T-helper 9 cell (primary cell): Measurements from ENCODE around the gene HMCN1.
"Not testable (repeated sequence)": the region's sequence is repeated elsewhere in the genome, so short reads cannot be mapped to it uniquely, and the experiment has no call there.

Experiments
- DNase-seq: peaks from one replicate; pipeline ENCODE4 v3.0.0-alpha.2; 2020

HMCN1 gene

GRCh38 chr1:186102107-186102506 lies 367.9 kb downstream of the HMCN1 start:
- DNase-seq: no peak

- no peak for DNase-seq
Observed at GRCh38 chr1:186102547-186103148, 368.5 kb downstream of the HMCN1 start.

GRCh38 chr1:186104459-186104858 lies 370.3 kb downstream of the HMCN1 start:
- DNase-seq: no peak

- no peak for DNase-seq
Observed at GRCh38 chr1:186112280-186112679, 378.1 kb downstream of the HMCN1 start.

GRCh38 chr1:186113461-186113860 lies 379.3 kb downstream of the HMCN1 start:
- DNase-seq: no peak

- no peak for DNase-seq
Observed at GRCh38 chr1:186118724-186119123, 384.5 kb downstream of the HMCN1 start.

- DNase-seq: no peak
Observed at GRCh38 chr1:186122837-186123236, 388.6 kb downstream of the HMCN1 start.

- DNase-seq: no peak
Observed at GRCh38 chr1:186125035-186125434, 390.8 kb downstream of the HMCN1 start.

- no peak for DNase-seq
Observed at GRCh38 chr1:186125511-186125910, 391.3 kb downstream of the HMCN1 start.

GRCh38 chr1:186129758-186130157 lies 395.6 kb downstream of the HMCN1 start:
- no peak for DNase-seq

- no peak for DNase-seq
Observed at GRCh38 chr1:186139115-186139514, 404.9 kb downstream of the HMCN1 start.

- DNase-seq: no peak
Observed at GRCh38 chr1:186139701-186140100, 405.5 kb downstream of the HMCN1 start.

GRCh38 chr1:186142159-186142558 lies 408.0 kb downstream of the HMCN1 start:
- no peak for DNase-seq

GRCh38 chr1:186142916-186143315 lies 408.7 kb downstream of the HMCN1 start:
- no peak for DNase-seq

- DNase-seq: no peak
Observed at GRCh38 chr1:186143481-186143880, 409.3 kb downstream of the HMCN1 start.

- no peak for DNase-seq
Observed at GRCh38 chr1:186144505-186144904, 410.3 kb downstream of the HMCN1 start.

- DNase-seq: no peak
Observed at GRCh38 chr1:186146974-186147373, 412.8 kb downstream of the HMCN1 start.

GRCh38 chr1:186149591-186149990 lies 415.4 kb downstream of the HMCN1 start:
- no peak for DNase-seq

- no peak for DNase-seq
Observed at GRCh38 chr1:186152227-186152619, 418.0 kb downstream of the HMCN1 start.

GRCh38 chr1:186152620-186153239 lies 418.5 kb downstream of the HMCN1 start:
- DNase-seq: no peak

GRCh38 chr1:186154651-186155050 lies 420.5 kb downstream of the HMCN1 start:
- DNase-seq: no peak

- no peak for DNase-seq
Observed at GRCh38 chr1:186155594-186155993, 421.4 kb downstream of the HMCN1 start.

GRCh38 chr1:186162895-186163294 lies 428.7 kb downstream of the HMCN1 start:
- DNase-seq: not testable (repeated sequence)

GRCh38 chr1:186164773-186165172 lies 430.6 kb downstream of the HMCN1 start:
- DNase-seq: no peak

- DNase-seq: no peak
Observed at GRCh38 chr1:186165303-186165702, 431.1 kb downstream of the HMCN1 start.
